SK-N-SH (cell line): ENCODE measurements around the gene AUTS2. TPM values are rescaled to one million over a fixed set of nuclear protein-coding genes. Genes with fewer than 3 reads are reported as not detected.
A peak's percentile ranks its signal among the peaks of the same experiment; 100 is the strongest.

Experiments
- CTCF ChIA-PET: fragments of 300-600, 350-600 bp; formaldehyde crosslinking; extraction: SDS; loops from one replicate; lab custom pipeline; 2021; lab: Yijun Ruan, JAX
- POLR2A ChIA-PET: fragments of 350-600 bp; sonication (Branson Sonifier 250); formaldehyde crosslinking; extraction: SDS; loops from one replicate; lab custom pipeline; 2020; ENCODE audit warnings: antibody characterized with exemption, inconsistent platforms; lab: Yijun Ruan, JAX
- DNase-seq: peaks from one replicate; pipeline ENCODE4 v3.0.0; 2012
- H2AFZ ChIP-seq: fragments of 200-600 bp; sonication (generic); 2 replicates; pipeline ENCODE4 v1.8.1; 2016; ENCODE audit warnings: antibody characterized with exemption, mild to moderate bottlenecking, low read depth
- H3F3A ChIP-seq: fragments of 200-600 bp; sonication (generic); replicated peaks from 2 replicates; pipeline ENCODE3; 2016; ENCODE audit warnings: antibody characterized with exemption, mild to moderate bottlenecking; ENCODE audit not compliant: insufficient read depth
- H3K27ac ChIP-seq, 2 experiments: fragments of 200-500 bp in 1 of 2; fragments of 200-600 bp in 1 of 2; sonication (Bioruptor generic) in 1 of 2; sonication (generic), shearing (Covaris generic) in 1 of 2; 2 replicates each; pipeline versions ENCODE4 v1.5.1 to v1.6.1; 2014 to 2016; ENCODE audit warnings: low read depth in 2 of 2, inconsistent platforms in 1 of 2, low read length in 1 of 2, mild to moderate bottlenecking in 1 of 2, mixed read lengths in 1 of 2
- H3K27me3 ChIP-seq: fragments of 200-600 bp; sonication (generic), shearing (Covaris generic); 2 replicates; pipeline ENCODE4 v1.6.1; 2016; ENCODE audit warnings: mixed run types; ENCODE audit not compliant: insufficient read depth
- H3K36me3 ChIP-seq, 2 experiments: fragments of 200-500 bp in 1 of 2; fragments of 200-600 bp in 1 of 2; sonication (Bioruptor generic) in 1 of 2; sonication (generic) in 1 of 2; replicated peaks in 1 of 2; 2 replicates each; pipeline versions ENCODE3 to v1.5.1; 2014 to 2016; ENCODE audit warnings: low read length in 1 of 2, mild to moderate bottlenecking in 1 of 2; ENCODE audit not compliant: insufficient read depth in 2 of 2, control insufficient read depth in 1 of 2
- H3K4me1 ChIP-seq, 2 experiments: fragments of 200-500 bp in 1 of 2; fragments of 200-600 bp in 1 of 2; sonication (Bioruptor generic) in 1 of 2; sonication (generic), shearing (Covaris generic) in 1 of 2; 2 replicates each; pipeline versions ENCODE4 v1.5.1 to v1.6.1; 2014 to 2016; ENCODE audit warnings: low read depth in 1 of 2, low read length in 1 of 2, mixed run types in 1 of 2; ENCODE audit not compliant: insufficient read depth in 2 of 2, control insufficient read depth in 1 of 2
- H3K4me2 ChIP-seq: fragments of 200-600 bp; sonication (generic), shearing (Covaris generic); 2 replicates; pipeline ENCODE4 v1.6.1; 2017; ENCODE audit warnings: mixed run types
- H3K4me3 ChIP-seq, 2 experiments: fragments of 200-500 bp in 1 of 2; fragments of 200-600 bp in 1 of 2; sonication (Bioruptor generic) in 1 of 2; sonication (generic), shearing (Covaris generic) in 1 of 2; 2 replicates each; pipeline versions ENCODE4 v1.5.1 to v1.8.1; 2014 to 2016; ENCODE audit warnings: low read depth in 2 of 2, inconsistent platforms in 1 of 2, low read length in 1 of 2, mild to moderate bottlenecking in 1 of 2, mixed read lengths in 1 of 2, moderate library complexity in 1 of 2
- H3K79me2 ChIP-seq: fragments of 200-600 bp; sonication (generic); 2 replicates; pipeline ENCODE4 v1.8.1; 2017; ENCODE audit warnings: mild to moderate bottlenecking; ENCODE audit not compliant: insufficient read depth
- H3K9ac ChIP-seq: fragments of 200-600 bp; sonication (generic); 2 replicates; pipeline ENCODE4 v1.6.1; 2017; ENCODE audit warnings: mixed run types
- H3K9me2 ChIP-seq: fragments of 200-600 bp; sonication (generic); 2 replicates; pipeline ENCODE4 v1.6.1; 2017; ENCODE audit warnings: mixed run types
- H3K9me3 ChIP-seq: fragments of 200-600 bp; sonication (generic); 2 replicates; pipeline ENCODE4 v1.6.1; 2017; ENCODE audit warnings: mixed run types, mild to moderate bottlenecking, moderate library complexity
- H4K20me1 ChIP-seq: fragments of 200-600 bp; sonication (generic); 2 replicates; pipeline ENCODE4 v1.6.1; 2017; ENCODE audit warnings: mild to moderate bottlenecking, mixed run types; ENCODE audit not compliant: insufficient read depth
- CHD2 ChIP-seq: fragments of 150-350 bp; IDR thresholded peaks from 2 replicates; pipeline ENCODE4 v1.6.1; 2018; ENCODE audit warnings: low read length; ENCODE audit not compliant: partially characterized antibody
- CTCF ChIP-seq: fragments of 200-600 bp; sonication (generic); IDR thresholded peaks from 2 replicates; pipeline ENCODE4 v1.6.1; 2017; ENCODE audit warnings: antibody characterized with exemption, mild to moderate bottlenecking, moderate library complexity
- ELF1 ChIP-seq: IDR thresholded peaks from 2 replicates; pipeline ENCODE4 v1.4.0; 2012
- EP300 ChIP-seq, 2 experiments: IDR thresholded peaks; 2 replicates each; pipeline versions ENCODE4 v1.4.0 to v1.6.1; 2012; ENCODE audit warnings: borderline replicate concordance in 1 of 2, low read depth in 1 of 2, low read length in 1 of 2
- EZH2phosphoT487 ChIP-seq: fragments of 200-600 bp; sonication (generic); IDR thresholded peaks from 2 replicates; pipeline ENCODE4 v1.6.1; 2017; ENCODE audit warnings: low read depth, mixed run types, mild to moderate bottlenecking, antibody characterized with exemption, moderate library complexity, borderline replicate concordance
- FOSL2 ChIP-seq: IDR thresholded peaks from 2 replicates; pipeline ENCODE4 v1.4.0; 2012; ENCODE audit warnings: low read depth, mild to moderate bottlenecking, moderate library complexity, borderline replicate concordance
- FOXJ3 ChIP-seq: sonication (generic); formaldehyde crosslinking; IDR thresholded peaks from 2 replicates; pipeline ENCODE4 v1.5.1; 2020; ENCODE audit warnings: mild to moderate bottlenecking, missing genetic modification reagents
- FOXM1 ChIP-seq: IDR thresholded peaks from 2 replicates; pipeline ENCODE4 v1.4.0; 2012; ENCODE audit warnings: low read depth, mild to moderate bottlenecking
- GABPA ChIP-seq: IDR thresholded peaks from 2 replicates; pipeline ENCODE4 v1.4.0; 2012; ENCODE audit warnings: low read depth, mild to moderate bottlenecking
- GATA2 ChIP-seq: sonication (generic); formaldehyde crosslinking; IDR thresholded peaks from 2 replicates; pipeline ENCODE4 v1.5.0; 2020; ENCODE audit warnings: mild to moderate bottlenecking, missing genetic modification reagents
- IRF3 ChIP-seq: fragments of 150-350 bp; IDR thresholded peaks from 2 replicates; pipeline ENCODE4 v1.6.1; 2016; ENCODE audit warnings: mild to moderate bottlenecking, low read depth, low read length
- JUND ChIP-seq: IDR thresholded peaks from 2 replicates; pipeline ENCODE4 v1.4.0; 2012
- MAX ChIP-seq: IDR thresholded peaks from 2 replicates; pipeline ENCODE4 v1.4.0; 2012; ENCODE audit warnings: low read depth
- MEF2A ChIP-seq: IDR thresholded peaks from 2 replicates; pipeline ENCODE4 v1.4.0; 2012; ENCODE audit warnings: low read depth, borderline replicate concordance
- MXI1 ChIP-seq: IDR thresholded peaks from 2 replicates; pipeline ENCODE4 v1.6.1; 2012; ENCODE audit warnings: mild to moderate bottlenecking, low read depth, low read length, improper control_type of control experiment
- NFIC ChIP-seq: IDR thresholded peaks from 2 replicates; pipeline ENCODE4 v1.4.0; 2012; ENCODE audit warnings: borderline replicate concordance
- NRF1 ChIP-seq: IDR thresholded peaks from 2 replicates; pipeline ENCODE4 v1.6.1; 2012; ENCODE audit warnings: low read depth, mild to moderate bottlenecking, low read length
- PBX3 ChIP-seq: IDR thresholded peaks from 2 replicates; pipeline ENCODE4; 2012
- POLR2AphosphoS5 ChIP-seq: IDR thresholded peaks from 2 replicates; pipeline ENCODE4 v1.6.1; 2012; ENCODE audit warnings: low read depth, low read length
- RAD21 ChIP-seq: IDR thresholded peaks from 2 replicates; pipeline ENCODE4 v1.6.1; 2012; ENCODE audit warnings: mild to moderate bottlenecking, low read length
- RCOR1 ChIP-seq: fragments of 150-350 bp; IDR thresholded peaks from 2 replicates; pipeline ENCODE4 v1.6.1; 2017; ENCODE audit warnings: antibody characterized with exemption, low read length
- REST ChIP-seq: IDR thresholded peaks from 2 replicates; pipeline ENCODE4 v1.6.1; 2012; ENCODE audit warnings: mild to moderate bottlenecking, low read depth, low read length, moderate library complexity
- RFX5 ChIP-seq: IDR thresholded peaks from 2 replicates; pipeline ENCODE4 v1.6.1; 2012; ENCODE audit warnings: mild to moderate bottlenecking, improper control_type of control experiment, low read length
- SIN3A ChIP-seq: IDR thresholded peaks from 2 replicates; pipeline ENCODE4 v1.6.1; 2012; ENCODE audit warnings: low read depth, mild to moderate bottlenecking, low read length, moderate library complexity, borderline replicate concordance
- SMC3 ChIP-seq: IDR thresholded peaks from 2 replicates; pipeline ENCODE4 v1.6.1; 2012; ENCODE audit warnings: low read depth, low read length, improper control_type of control experiment
- TAF1 ChIP-seq: IDR thresholded peaks from 2 replicates; pipeline ENCODE4 v1.6.1; 2012; ENCODE audit warnings: low read depth, mild to moderate bottlenecking, low read length, moderate library complexity, borderline replicate concordance
- TCF12 ChIP-seq: IDR thresholded peaks from 2 replicates; pipeline ENCODE4 v1.4.0; 2012
- USF2 ChIP-seq: fragments of 150-350 bp; IDR thresholded peaks from 2 replicates; pipeline ENCODE4 v1.6.1; 2017; ENCODE audit warnings: antibody characterized with exemption, low read length, low read depth, borderline replicate concordance
- whole genome bisulfite sequencing: methylation state at CpG from one replicate; pipeline ENCODE4 v1.1.6; 2017; ENCODE audit warnings: low lambda C conversion rate; 5-methylcytosine and 5-hydroxymethylcytosine counted together
- polyA plus RNA-seq, 3 experiments: library from polyadenylated mRNA; depleted of rRNA; stranded (reverse); fragments of >200 nt; gene quantifications; 2 replicates each; pipeline ENCODE4 v1.2.3, GENCODE V29; 2012

Gene AUTS2
- polyA plus RNA-seq, 1 of the 3 experiments (the other 2 are of a cell fraction): 15.6 TPM

- Histone ChIP-seq H3K9ac (no peak overlapping the region), H3K4me3 (no peak overlapping the region), H3K4me2 (peak overlapping the region; percentile 54), H4K20me1 (peaks cover 36% of the 10 kb centered on the region), H3K9me2 (no peaks in the 10 kb centered on the region), H3K27ac (peak overlapping the region; percentile 50 to 55; a peak in 3 of 4 replicates), H2AFZ (no peak overlapping the region), H3K4me1 (peaks cover 5 to 29% of the 10 kb centered on the region in 2 experiments; a peak in 3 of 4 replicates), H3K36me3 (no peaks in the 10 kb centered on the region), H3F3A (peaks cover 12% of the 10 kb centered on the region), H3K27me3 (no peaks in the 10 kb centered on the region), H3K79me2 (peaks cover 72% of the 10 kb centered on the region), H3K9me3 (no peaks in the 10 kb centered on the region)
- 31% methylated on average over 5 of the region's 5 CpGs for WGBS
- no peak for DNase-seq
- CTCF ChIA-PET: no interaction called here
- POLR2A ChIA-PET: no interaction called here
- no peak for TF ChIP-seq RCOR1
- TF ChIP-seq GATA2 (CRISPR knock-in tag): no peak
- no peak for TF ChIP-seq MXI1
- no peak for TF ChIP-seq FOXM1
- peak in 1 of 2 experiments; percentile 49; a peak in 1 of 4 replicates for TF ChIP-seq EP300 (IDR thresholded peaks at IDR 0.05; ENCODE audit: borderline replicate concordance in 1 of 2, low read depth in 1 of 2, low read length in 1 of 2)
- no peak for TF ChIP-seq NFIC
- peak; percentile 67 for TF ChIP-seq PBX3
- TF ChIP-seq FOXJ3 (CRISPR knock-in tag): no peak
- TF ChIP-seq RAD21: no peak
- TF ChIP-seq NRF1: no peak
- no peak for TF ChIP-seq EZH2phosphoT487
- TF ChIP-seq CHD2: no peak
- peak; percentile 61 for TF ChIP-seq JUND
- TF ChIP-seq SMC3: no peak
- TF ChIP-seq IRF3: no peak
- no peak for TF ChIP-seq REST
- no peak for TF ChIP-seq USF2
- TF ChIP-seq MAX: 0 out of 2 replicates have a peak, but pooled peaks have one; percentile 60
- no peak for TF ChIP-seq TAF1
- TF ChIP-seq ELF1: no peak
- no peak for TF ChIP-seq MEF2A
- TF ChIP-seq CTCF: no peak
- TF ChIP-seq SIN3A: no peak
- no peak for TF ChIP-seq GABPA
- no peak for TF ChIP-seq RFX5
- TF ChIP-seq POLR2AphosphoS5: peak; percentile 38; the same call in 1 of the 2 replicates
- TF ChIP-seq FOSL2: peak; percentile 56; the same call in 1 of the 2 replicates
- peak; percentile 85 for TF ChIP-seq TCF12
Measured at GRCh38 chr7:69630292-69630691, 32.0 kb downstream of the AUTS2 start.
